GM19438 (cell line): Measurements from ENCODE around the gene KIF25.
"Not testable (repeated sequence)": the region's sequence is repeated elsewhere in the genome, so short reads cannot be mapped to it uniquely, and the experiment has no call there.

ENCODE experiments used
- ATAC-seq: cut with Tn5 transposase; IDR thresholded peaks from one replicate; pipeline ENCODE4 v1.9.1; 2021; ENCODE audit warnings: low read depth; ENCODE audit not compliant: unreplicated experiment

Gene KIF25

GRCh38 chr6:167993169-167993568, 4.3 kb upstream of the KIF25 start:
- no peak for ATAC-seq

GRCh38 chr6:167993831-167994230, 3.6 kb upstream of the KIF25 start:
- ATAC-seq: no peak

- no peak for ATAC-seq
Measured at GRCh38 chr6:167995302-167995701, 2.2 kb upstream of the KIF25 start.

GRCh38 chr6:167995731-167996151, 1.7 kb upstream of the KIF25 start:
- ATAC-seq: no peak

- no peak for ATAC-seq
Measured at GRCh38 chr6:167996424-167997199, 859 bp upstream of the KIF25 start.

GRCh38 chr6:167998215-167998614, 744 bp downstream of the KIF25 start:
- ATAC-seq: no peak

GRCh38 chr6:168000198-168001028, 2.9 kb downstream of the KIF25 start:
- ATAC-seq: no peak

- ATAC-seq: no peak
Measured at GRCh38 chr6:168001029-168001332, 3.5 kb downstream of the KIF25 start.

- not testable (repeated sequence) for ATAC-seq
Measured at GRCh38 chr6:168001514-168001913, 4.0 kb downstream of the KIF25 start.

- ATAC-seq: no peak
Measured at GRCh38 chr6:168002804-168003203, 5.3 kb downstream of the KIF25 start.

- ATAC-seq: no peak
Measured at GRCh38 chr6:168004023-168004422, 6.6 kb downstream of the KIF25 start.

GRCh38 chr6:168004945-168005344, 7.5 kb downstream of the KIF25 start:
- no peak for ATAC-seq

- no peak for ATAC-seq
Measured at GRCh38 chr6:168005796-168006195, 8.3 kb downstream of the KIF25 start.

GRCh38 chr6:168007592-168008338, 10.3 kb downstream of the KIF25 start:
- no peak for ATAC-seq

GRCh38 chr6:168009331-168009730, 11.9 kb downstream of the KIF25 start:
- no peak for ATAC-seq

GRCh38 chr6:168011291-168011690, 13.8 kb downstream of the KIF25 start:
- no peak for ATAC-seq

GRCh38 chr6:168012431-168013249, 15.2 kb downstream of the KIF25 start:
- no peak for ATAC-seq

GRCh38 chr6:168013250-168013915, 15.9 kb downstream of the KIF25 start:
- no peak for ATAC-seq

GRCh38 chr6:168014428-168014827, 17.0 kb downstream of the KIF25 start:
- no peak for ATAC-seq

GRCh38 chr6:168015009-168015408, 17.5 kb downstream of the KIF25 start:
- no peak for ATAC-seq
